ENCODE data around the gene GPR149. TPM values are rescaled to one million over a fixed set of nuclear protein-coding genes. Genes with fewer than 3 reads are reported as not detected.

Gene GPR149
- total RNA-seq, 1 donor from 2014 or later: not detected

DNA sequence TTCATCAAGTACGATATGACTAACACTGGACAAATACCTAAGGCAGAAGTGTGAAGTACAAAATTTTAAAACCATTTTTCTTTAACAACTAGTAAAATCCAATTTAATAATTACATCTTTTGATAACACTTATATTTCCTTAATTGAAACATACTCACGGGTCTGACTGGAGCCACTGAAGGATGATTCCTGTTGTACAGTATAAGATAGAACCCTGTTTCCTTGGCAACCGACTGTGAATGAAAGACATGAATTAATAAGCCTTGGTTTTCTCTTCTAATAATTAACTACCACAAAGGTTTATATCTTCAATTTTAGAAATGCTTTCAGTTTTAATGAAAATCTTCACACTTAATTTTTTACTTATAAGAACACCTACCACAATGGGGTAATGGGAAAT lies 125.1 kb downstream of the GPR149 start:
- no peak for DNase-seq (ENCODE audit: extremely low spot score, unreplicated experiment)
- Mint-ChIP-seq H3K4me3 (no peak overlapping the region), H3K27ac (no peak overlapping the region), H3K9me3 (no peaks in the 10 kb centered on the region), H3K27me3 (no peaks in the 10 kb centered on the region), H3K36me3 (peaks cover 41% of the 10 kb centered on the region), H3K4me1 (ENCODE audit: unreplicated experiment) (no peaks in the 10 kb centered on the region)
- TF ChIP-seq, protein P1, sequence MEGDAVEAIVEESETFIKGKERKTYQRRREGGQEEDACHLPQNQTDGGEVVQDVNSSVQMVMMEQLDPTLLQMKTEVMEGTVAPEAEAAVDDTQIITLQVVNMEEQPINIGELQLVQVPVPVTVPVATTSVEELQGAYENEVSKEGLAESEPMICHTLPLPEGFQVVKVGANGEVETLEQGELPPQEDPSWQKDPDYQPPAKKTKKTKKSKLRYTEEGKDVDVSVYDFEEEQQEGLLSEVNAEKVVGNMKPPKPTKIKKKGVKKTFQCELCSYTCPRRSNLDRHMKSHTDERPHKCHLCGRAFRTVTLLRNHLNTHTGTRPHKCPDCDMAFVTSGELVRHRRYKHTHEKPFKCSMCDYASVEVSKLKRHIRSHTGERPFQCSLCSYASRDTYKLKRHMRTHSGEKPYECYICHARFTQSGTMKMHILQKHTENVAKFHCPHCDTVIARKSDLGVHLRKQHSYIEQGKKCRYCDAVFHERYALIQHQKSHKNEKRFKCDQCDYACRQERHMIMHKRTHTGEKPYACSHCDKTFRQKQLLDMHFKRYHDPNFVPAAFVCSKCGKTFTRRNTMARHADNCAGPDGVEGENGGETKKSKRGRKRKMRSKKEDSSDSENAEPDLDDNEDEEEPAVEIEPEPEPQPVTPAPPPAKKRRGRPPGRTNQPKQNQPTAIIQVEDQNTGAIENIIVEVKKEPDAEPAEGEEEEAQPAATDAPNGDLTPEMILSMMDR (conservative IDR thresholded peaks at IDR 0.05): no peak

GRCh38 chr3:154304116-154304786 lies 125.7 kb downstream of the GPR149 start:
- no peaks in the 10 kb centered on the region for H3K4me1 Mint-ChIP-seq (ENCODE audit: unreplicated experiment)
- TF ChIP-seq, protein P1 (conservative IDR thresholded peaks at IDR 0.05): no peak
- H3K27me3 Mint-ChIP-seq: no peaks in the 10 kb centered on the region
- H3K36me3 Mint-ChIP-seq: peaks cover 38% of the 10 kb centered on the region
- H3K27ac Mint-ChIP-seq: no peak overlapping the region
- no peak for DNase-seq (ENCODE audit: extremely low spot score, unreplicated experiment)
- H3K9me3 Mint-ChIP-seq: no peaks in the 10 kb centered on the region
- H3K4me3 Mint-ChIP-seq: no peak overlapping the region

DNA sequence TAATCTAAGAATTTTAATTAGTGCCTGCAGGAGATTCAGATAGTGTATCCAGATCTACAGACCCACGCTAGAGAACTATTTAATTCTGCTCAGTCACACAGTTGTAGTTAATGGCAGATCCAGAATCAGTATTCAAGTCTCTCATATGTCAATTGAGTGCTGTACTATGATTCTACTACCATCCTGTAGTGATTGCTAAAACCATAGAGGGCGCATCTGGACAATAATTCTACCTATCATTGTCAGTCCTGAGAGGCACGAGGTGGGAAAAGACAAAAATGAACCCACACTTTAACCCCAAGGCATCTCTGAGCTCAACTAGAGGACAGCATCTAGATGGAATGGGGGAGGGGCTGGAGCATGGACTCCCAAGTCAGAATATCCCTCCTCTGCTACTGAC lies 128.4 kb downstream of the GPR149 start:
- no peak overlapping the region for H3K27ac Mint-ChIP-seq
- peaks cover 33% of the 10 kb centered on the region for H3K36me3 Mint-ChIP-seq
- H3K4me3 Mint-ChIP-seq: no peak overlapping the region
- H3K4me1 Mint-ChIP-seq (ENCODE audit: unreplicated experiment): no peaks in the 10 kb centered on the region
- no peak for DNase-seq (ENCODE audit: extremely low spot score, unreplicated experiment)
- no peaks in the 10 kb centered on the region for H3K27me3 Mint-ChIP-seq
- TF ChIP-seq, protein P1 (conservative IDR thresholded peaks at IDR 0.05): no peak
- H3K9me3 Mint-ChIP-seq: no peaks in the 10 kb centered on the region

- peaks cover 37% of the 10 kb centered on the region for H3K36me3 Mint-ChIP-seq
- no peaks in the 10 kb centered on the region for H3K9me3 Mint-ChIP-seq
- DNase-seq (ENCODE audit: extremely low spot score, unreplicated experiment): no peak
- TF ChIP-seq, protein P1 (conservative IDR thresholded peaks at IDR 0.05): no peak
- no peaks in the 10 kb centered on the region for H3K4me1 Mint-ChIP-seq (ENCODE audit: unreplicated experiment)
- no peaks in the 10 kb centered on the region for H3K27me3 Mint-ChIP-seq
- H3K27ac Mint-ChIP-seq: no peak overlapping the region
- H3K4me3 Mint-ChIP-seq: no peak overlapping the region
Measured at GRCh38 chr3:154294016-154294415, 136.0 kb downstream of the GPR149 start.

- H3K4me1 Mint-ChIP-seq (ENCODE audit: unreplicated experiment): no peaks in the 10 kb centered on the region
- DNase-seq (ENCODE audit: extremely low spot score, unreplicated experiment): no peak
- H3K27me3 Mint-ChIP-seq: no peaks in the 10 kb centered on the region
- H3K36me3 Mint-ChIP-seq: peaks cover 41% of the 10 kb centered on the region
- H3K27ac Mint-ChIP-seq: no peak overlapping the region
- no peaks in the 10 kb centered on the region for H3K9me3 Mint-ChIP-seq
- H3K4me3 Mint-ChIP-seq: no peak overlapping the region
- TF ChIP-seq, protein P1 (conservative IDR thresholded peaks at IDR 0.05): no peak
Measured at GRCh38 chr3:154290187-154290586, 139.8 kb downstream of the GPR149 start.

Other genes with a start within 250 kb of the GPR149 start
- gene DHX36, start 105.7 kb downstream of the GPR149 start, total RNA-seq (ENCODE audit: low replicate concordance): 59.7 and 85.6 TPM in 2 replicates

Measured in type B pancreatic cell (in vitro differentiated cells).